IMR-90 (cell line): ENCODE measurements around the gene LARP4B.

Experiments used
- BHLHE40 ChIP-seq: fragments of 150-350 bp; IDR thresholded peaks from 2 replicates; pipeline ENCODE4 v1.6.1; 2016; ENCODE audit warnings: mild to moderate bottlenecking, low read depth, low read length
- CTCF ChIP-seq: conservative IDR thresholded peaks from 2 replicates; pipeline ENCODE4 v1.5.1; 2012; ENCODE audit warnings: mild to moderate bottlenecking, low read depth, low read length, improper control_type of control experiment
- FOS ChIP-seq: fragments of 150-350 bp; IDR thresholded peaks from 2 replicates; pipeline ENCODE4 v1.6.1; 2016; ENCODE audit warnings: low read depth, low read length
- MXI1 ChIP-seq: IDR thresholded peaks from 2 replicates; pipeline ENCODE4 v1.6.1; 2012; ENCODE audit warnings: low read depth, mild to moderate bottlenecking, low read length, moderate library complexity, borderline replicate concordance
- POLR2A ChIP-seq: IDR thresholded peaks from 2 replicates; pipeline ENCODE4 v1.6.1; 2012; ENCODE audit warnings: mild to moderate bottlenecking, low read depth, low read length
- RAD21 ChIP-seq: IDR thresholded peaks from 2 replicates; pipeline ENCODE4 v1.6.1; 2012; ENCODE audit warnings: low read length, improper control_type of control experiment
- SMC3 ChIP-seq: fragments of 150-350 bp; IDR thresholded peaks from 2 replicates; pipeline ENCODE4 v1.6.1; 2016; ENCODE audit warnings: low read depth, mild to moderate bottlenecking, antibody characterized with exemption, low read length, moderate library complexity

- TF ChIP-seq CTCF = no peak
- TF ChIP-seq POLR2A = no peak
- TF ChIP-seq MXI1 = no peak
- no peak for TF ChIP-seq SMC3
- TF ChIP-seq BHLHE40 = no peak
- no peak for TF ChIP-seq RAD21
- no peak for TF ChIP-seq FOS
Measured at GRCh38 chr10:816958-817357, 114.5 kb downstream of the LARP4B start.
